A549 (cell line): ENCODE results near the gene PKP1.

Source experiments
- BHLHE40 ChIP-seq: IDR thresholded peaks from 2 replicates; pipeline ENCODE4 v1.6.1; 2012; ENCODE audit warnings: low read depth, low read length, inconsistent platforms
- CHD2 ChIP-seq: fragments of 150-350 bp; IDR thresholded peaks from 2 replicates; pipeline ENCODE4 v1.6.1; 2014; ENCODE audit warnings: low read length; ENCODE audit not compliant: partially characterized antibody
- CTCF ChIP-seq: fragments of >200 bp; sonication (Bioruptor Twin); formaldehyde crosslinking; IDR thresholded peaks from 3 replicates; pipeline ENCODE4 v1.5.1; 2016
- HOXB5 ChIP-seq: fragments of 250-450 bp; sonication (Bioruptor Pico); IDR thresholded peaks from 2 replicates; pipeline ENCODE4 v1.5.0; 2020; ENCODE audit warnings: mild to moderate bottlenecking, moderate library complexity
- KDM5A ChIP-seq: fragments of 200-600 bp; sonication (generic); IDR thresholded peaks from 2 replicates; pipeline ENCODE4 v1.6.1; 2016; ENCODE audit warnings: antibody characterized with exemption, mild to moderate bottlenecking
- MYC ChIP-seq: IDR thresholded peaks from 2 replicates; pipeline ENCODE4 v1.6.1; 2012; ENCODE audit warnings: mild to moderate bottlenecking, inconsistent platforms, low read length, improper control_type of control experiment, borderline replicate concordance
- POLR2A ChIP-seq: IDR thresholded peaks from 2 replicates; pipeline ENCODE4 v1.6.1; 2012; ENCODE audit warnings: mild to moderate bottlenecking, low read length
- RAD21 ChIP-seq, 2 experiments: fragments of >200 bp in 1 of 2; sonication (Bioruptor Twin) in 1 of 2; formaldehyde crosslinking in 1 of 2; IDR thresholded peaks in 1 of 2; conservative IDR thresholded peaks in 1 of 2; 2 replicates in 1 of 2; 3 replicates in 1 of 2; pipeline ENCODE4 v1.6.1; 2012 to 2018; ENCODE audit warnings: inconsistent platforms in 1 of 2
- RARB ChIP-seq: fragments of 250-450 bp; sonication (Bioruptor Pico); IDR thresholded peaks from 2 replicates; pipeline ENCODE4 v1.8.0; 2021; ENCODE audit warnings: mild to moderate bottlenecking, moderate library complexity
- RFX5 ChIP-seq: fragments of 450-650 bp; IDR thresholded peaks from 2 replicates; pipeline ENCODE4 v1.7.1; 2014; ENCODE audit warnings: antibody characterized with exemption, mild to moderate bottlenecking, moderate library complexity
- SMC3 ChIP-seq: fragments of >200 bp; sonication (Bioruptor Twin); formaldehyde crosslinking; IDR thresholded peaks from 3 replicates; pipeline ENCODE4 v1.6.1; 2018; ENCODE audit warnings: inconsistent platforms
- USF2 ChIP-seq: fragments of 450-650 bp; IDR thresholded peaks from 2 replicates; pipeline ENCODE4 v1.6.1; 2014; ENCODE audit warnings: antibody characterized with exemption

- TF ChIP-seq BHLHE40 (no peak), USF2 (no peak), HOXB5 (CRISPR knock-in tag) (no peak), CTCF (no peak), RFX5 (no peak), RARB (CRISPR knock-in tag) (no peak), CHD2 (no peak), KDM5A (no peak), RAD21 (conservative IDR thresholded peaks at IDR 0.05 in 1 of 2, IDR thresholded peaks at IDR 0.05 in 1 of 2) (no peak), SMC3 (no peak), POLR2A (no peak), MYC (no peak)
These were observed 29.2 kb upstream of the PKP1 start for GRCh38 chr1:201253906-201254624.
